GM10266 (cell line): Measurements from ENCODE around the gene TBC1D30.
"Not testable (repeated sequence)": the region's sequence is repeated elsewhere in the genome, so short reads cannot be mapped to it uniquely, and the experiment has no call there.

Experiments
- DNase-seq: peaks from one replicate; pipeline ENCODE4 v3.0.0; 2012; ENCODE audit errors: extremely low spot score
- CTCF ChIP-seq: IDR thresholded peaks from 2 replicates; pipeline ENCODE4 v1.5.1; 2012; ENCODE audit warnings: mild to moderate bottlenecking, low read depth; ENCODE audit not compliant: control insufficient read depth, insufficient read depth; ENCODE audit errors: missing control alignments

The TBC1D30 gene

GRCh38 chr12:64824500-64825142 is at the start of gene TBC1D30:
Gene TBC1D30, plus strand, starts transcription at chr12:64824647. Its CDS starts 233 bp downstream, at chr12:64824880.
- DNase-seq: peak; percentile 67
- no peak for TF ChIP-seq CTCF

- not testable (repeated sequence) for DNase-seq
These were observed 49.2 kb upstream of the TBC1D30 start for GRCh38 chr12:64775147-64775736.

- no peak for DNase-seq
- TF ChIP-seq CTCF: no peak
These were observed 45.0 kb upstream of the TBC1D30 start for GRCh38 chr12:64779354-64779974.

- no peak for DNase-seq
- no peak for TF ChIP-seq CTCF
These were observed 44.3 kb upstream of the TBC1D30 start for GRCh38 chr12:64780132-64780530.

GRCh38 chr12:64780531-64781279 is 43.7 kb upstream of the TBC1D30 start:
- peak; percentile 65 for DNase-seq
- no peak for TF ChIP-seq CTCF

- peak; percentile 33 for DNase-seq
- no peak for TF ChIP-seq CTCF
These were observed 42.9 kb upstream of the TBC1D30 start for GRCh38 chr12:64781280-64782190.
